HS-27A (cell line): ENCODE results near the gene BUB1B.
A peak's percentile ranks its signal among the peaks of the same experiment; 100 is the strongest.

Experiments
- DNase-seq: peaks from one replicate; pipeline ENCODE4 v3.0.0-alpha.2; 2012; ENCODE audit warnings: low read depth, missing footprints

The BUB1B gene

GRCh38 chr15:40252438-40253166 is 91.7 kb downstream of the BUB1B start:
- no peak for DNase-seq

- no peak for DNase-seq
Measured at GRCh38 chr15:40253167-40253790, 92.4 kb downstream of the BUB1B start.

- no peak for DNase-seq
Measured at GRCh38 chr15:40254452-40254851, 93.6 kb downstream of the BUB1B start.

- DNase-seq = no peak
Measured at GRCh38 chr15:40255033-40255432, 94.2 kb downstream of the BUB1B start.

GRCh38 chr15:40256638-40257235 is 95.9 kb downstream of the BUB1B start:
- no peak for DNase-seq

GRCh38 chr15:40257656-40258450 is 97.0 kb downstream of the BUB1B start:
- DNase-seq = no peak

GRCh38 chr15:40258544-40258943 is 97.7 kb downstream of the BUB1B start:
- no peak for DNase-seq

- DNase-seq = no peak
Measured at GRCh38 chr15:40259021-40259420, 98.2 kb downstream of the BUB1B start.

- DNase-seq = no peak
Measured at GRCh38 chr15:40263024-40263754, 102.3 kb downstream of the BUB1B start.

GRCh38 chr15:40264321-40265153 is 103.7 kb downstream of the BUB1B start:
- DNase-seq = no peak

- DNase-seq = no peak
Measured at GRCh38 chr15:40265355-40265754, 104.5 kb downstream of the BUB1B start.

GRCh38 chr15:40265875-40266274 is 105.0 kb downstream of the BUB1B start:
- DNase-seq = no peak

GRCh38 chr15:40266828-40267304 is 106.0 kb downstream of the BUB1B start:
- peak; percentile 77 for DNase-seq

GRCh38 chr15:40267670-40268069 is 106.8 kb downstream of the BUB1B start:
- no peak for DNase-seq

- DNase-seq = no peak
Measured at GRCh38 chr15:40269604-40270003, 108.7 kb downstream of the BUB1B start.

- DNase-seq = no peak
Measured at GRCh38 chr15:40270246-40270995, 109.6 kb downstream of the BUB1B start.
